SIG-M5 treated with dmso at 0.1 percent for 504 hours (cell line): ENCODE data around the gene IL10RA.
"Not testable (repeated sequence)": the region's sequence is repeated elsewhere in the genome, so short reads cannot be mapped to it uniquely, and the experiment has no call there.

Source experiments
- DNase-seq: peaks from one replicate; lab custom pipeline; 2025; ENCODE audit not compliant: unreplicated experiment; lab: John Stamatoyannopoulos, UW

IL10RA gene

GRCh38 chr11:117985953-117986887 is at the start of gene IL10RA:
Gene IL10RA (plus strand): TSS chr11:117986394. CDS start chr11:117986468, 74 bp downstream.
- DNase-seq, result peak; percentile 57

- no peak for DNase-seq
Observed at GRCh38 chr11:117936973-117937372, 49.2 kb upstream of the IL10RA start.

- DNase-seq, result no peak
Observed at GRCh38 chr11:117940736-117941135, 45.5 kb upstream of the IL10RA start.

GRCh38 chr11:117941163-117941707 is 45.0 kb upstream of the IL10RA start:
- DNase-seq, result no peak

- no peak for DNase-seq
Observed at GRCh38 chr11:117941976-117942654, 44.1 kb upstream of the IL10RA start.

- DNase-seq, result no peak
Observed at GRCh38 chr11:117944554-117944953, 41.6 kb upstream of the IL10RA start.

GRCh38 chr11:117945047-117945810 is 41.0 kb upstream of the IL10RA start:
- DNase-seq, result no peak

- no peak for DNase-seq
Observed at GRCh38 chr11:117946156-117946841, 39.9 kb upstream of the IL10RA start.

- peak; percentile 67 for DNase-seq
Observed at GRCh38 chr11:117946842-117947526, 39.2 kb upstream of the IL10RA start.

- DNase-seq, result not testable (repeated sequence)
Observed at GRCh38 chr11:117947751-117948150, 38.4 kb upstream of the IL10RA start.

- not testable (repeated sequence) for DNase-seq
Observed at GRCh38 chr11:117948466-117948865, 37.7 kb upstream of the IL10RA start.

- no peak for DNase-seq
Observed at GRCh38 chr11:117949062-117949461, 37.1 kb upstream of the IL10RA start.

- DNase-seq, result no peak
Observed at GRCh38 chr11:117950301-117950700, 35.9 kb upstream of the IL10RA start.

GRCh38 chr11:117950993-117951961 is 34.9 kb upstream of the IL10RA start:
- no peak for DNase-seq

- DNase-seq, result no peak
Observed at GRCh38 chr11:117953024-117953671, 33.0 kb upstream of the IL10RA start.

- no peak for DNase-seq
Observed at GRCh38 chr11:117958949-117959348, 27.2 kb upstream of the IL10RA start.

GRCh38 chr11:117959438-117960149 is 26.6 kb upstream of the IL10RA start:
- DNase-seq, result peak; percentile 63

GRCh38 chr11:117960406-117960805 is 25.8 kb upstream of the IL10RA start:
- no peak for DNase-seq
